Adrenal gland (tissue), 5 donors: Measurements from ENCODE around the gene TMEM245.
"Not testable (repeated sequence)": the region's sequence is repeated elsewhere in the genome, so short reads cannot be mapped to it uniquely, and the experiment has no call there.

Experiments used
- CTCF ChIP-seq, 6 experiments: fragments of 450-650 bp in 4 of 6; fragments of 200-600 bp in 2 of 6; sonication (generic) in 1 of 6; IDR thresholded peaks; 1 replicate in 5 of 6; 2 replicates in 1 of 6; pipeline versions ENCODE4 v1.5.1 to v1.8.0; 2016 to 2021; ENCODE audit warnings: antibody characterized with exemption in 6 of 6, mild to moderate bottlenecking in 2 of 6, moderate library complexity in 1 of 6
- POLR2A ChIP-seq, 2 donors: fragments of 450-650 bp; IDR thresholded peaks; one replicate each; pipeline ENCODE4 v1.6.1; 2017; ENCODE audit warnings: antibody characterized with exemption in 2 of 2, mild to moderate bottlenecking in 2 of 2, moderate library complexity in 1 of 2
- donor health status: DM: no; HTN: no; CAD: no.

- not testable (repeated sequence) for TF ChIP-seq CTCF, POLR2A (IDR thresholded peaks at IDR 0.05)
These were observed 148.4 kb downstream of the TMEM245 start for GRCh38 chr9:108971392-108971791.
